GM21528 (cell line): ENCODE measurements around the gene SLC6A6.

ENCODE experiments used
- ATAC-seq: cut with Tn5 transposase; IDR thresholded peaks from one replicate; pipeline ENCODE4 v1.9.1; 2021; ENCODE audit warnings: mild to moderate bottlenecking, moderate library complexity; ENCODE audit not compliant: unreplicated experiment, low FRiP score

The SLC6A6 gene

GRCh38 chr3:14414846-14415464, 12.5 kb downstream of the SLC6A6 start:
- ATAC-seq: no peak

- no peak for ATAC-seq
Observed at GRCh38 chr3:14415501-14415900, 13.1 kb downstream of the SLC6A6 start.

- ATAC-seq: no peak
Observed at GRCh38 chr3:14416453-14416852, 14.0 kb downstream of the SLC6A6 start.

- no peak for ATAC-seq
Observed at GRCh38 chr3:14418296-14419250, 16.2 kb downstream of the SLC6A6 start.

GRCh38 chr3:14422016-14422963, 19.9 kb downstream of the SLC6A6 start:
- no peak for ATAC-seq

GRCh38 chr3:14423197-14423743, 20.9 kb downstream of the SLC6A6 start:
- ATAC-seq: no peak

GRCh38 chr3:14423963-14424362, 21.6 kb downstream of the SLC6A6 start:
- ATAC-seq: no peak

GRCh38 chr3:14424711-14425580, 22.5 kb downstream of the SLC6A6 start:
- no peak for ATAC-seq

- no peak for ATAC-seq
Observed at GRCh38 chr3:14425581-14426304, 23.3 kb downstream of the SLC6A6 start.

- ATAC-seq: no peak
Observed at GRCh38 chr3:14426305-14426620, 23.9 kb downstream of the SLC6A6 start.

- no peak for ATAC-seq
Observed at GRCh38 chr3:14428087-14429033, 26.0 kb downstream of the SLC6A6 start.

- no peak for ATAC-seq
Observed at GRCh38 chr3:14429237-14429636, 26.8 kb downstream of the SLC6A6 start.

GRCh38 chr3:14429640-14430039, 27.2 kb downstream of the SLC6A6 start:
- ATAC-seq: no peak

GRCh38 chr3:14430053-14430452, 27.6 kb downstream of the SLC6A6 start:
- ATAC-seq: no peak

- no peak for ATAC-seq
Observed at GRCh38 chr3:14430706-14431451, 28.5 kb downstream of the SLC6A6 start.

- peak; percentile 45 for ATAC-seq
Observed at GRCh38 chr3:14431452-14431916, 29.1 kb downstream of the SLC6A6 start.
